ENCODE results near the gene KBTBD2. TPM values are rescaled to one million over a fixed set of nuclear protein-coding genes. Genes with fewer than 3 reads are reported as not detected.

Gene KBTBD2
- total RNA-seq, 1 experiment from 2014 or later: 56.7 TPM

DNA sequence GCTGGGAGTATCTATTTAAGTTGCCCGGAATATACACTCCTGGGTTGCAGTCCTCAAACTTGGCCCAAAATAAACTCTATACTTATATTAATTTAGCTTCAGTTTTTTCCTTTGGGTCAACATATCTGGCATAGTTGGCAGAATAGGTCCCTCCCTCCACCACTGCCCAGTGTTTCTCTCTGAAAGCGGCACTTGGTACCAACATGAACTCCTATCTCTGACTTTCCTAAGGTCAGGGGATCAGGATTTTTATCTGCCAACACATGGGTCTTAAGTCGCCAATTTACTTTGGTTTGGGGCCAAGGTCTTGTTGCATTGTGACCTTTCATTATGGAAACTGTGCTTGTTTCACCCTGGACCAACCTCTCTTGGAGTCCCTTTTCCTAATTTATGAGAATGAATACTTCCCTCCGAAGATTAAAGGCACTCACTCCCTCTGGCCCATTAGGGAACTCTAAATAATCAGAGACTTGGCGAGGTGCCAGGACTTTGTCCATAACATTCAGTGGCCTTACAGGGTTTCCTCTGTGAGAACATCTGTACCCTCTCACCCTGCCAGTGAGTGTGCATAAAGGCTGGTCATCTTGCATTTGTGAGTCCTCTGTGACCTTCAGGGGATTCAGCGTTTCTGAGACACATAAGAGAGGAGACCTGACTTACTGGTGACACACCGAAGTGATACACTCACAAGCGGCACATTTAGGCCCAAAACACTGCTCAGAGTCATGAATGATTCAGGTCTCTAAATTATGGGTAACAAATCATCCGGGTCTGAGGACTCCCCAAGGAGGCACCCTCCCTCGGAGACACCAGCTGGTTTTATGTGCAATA lies 46.0 kb upstream of the KBTBD2 start:
- TF ChIP-seq EZH2 (IDR thresholded peaks at IDR 0.05; ENCODE audit: low read depth): no peak
- TF ChIP-seq CTCF (conservative IDR thresholded peaks at IDR 0.05): no peak
- DNase-seq: peak in 1 of 2 experiments; percentile 15

GRCh38 chr7:32936689-32937088 lies 45.1 kb upstream of the KBTBD2 start:
- H3K4me3 ChIP-seq: no peak overlapping the region
- H4K20me1 ChIP-seq (ENCODE audit: insufficient read depth): peaks cover 5% of the 10 kb centered on the region; the same call in 1 of the 2 replicates
- peak in 1 of 2 experiments; percentile 30 for DNase-seq
- H3F3A ChIP-seq (ENCODE audit: insufficient read depth, low read depth): 0 out of 2 replicates have a peak, but pooled peaks cover 5% of the 10 kb centered on the region
- no peak overlapping the region for H3K4me2 ChIP-seq
- H2AFZ ChIP-seq: no peak overlapping the region
- H3K36me3 ChIP-seq (ENCODE audit: low read depth): no peaks in the 10 kb centered on the region; the same call in 1 of the 2 replicates
- H3K79me2 ChIP-seq (ENCODE audit: low read depth): peaks cover 42% of the 10 kb centered on the region
- no peaks in the 10 kb centered on the region for H3K9me3 ChIP-seq (ENCODE audit: insufficient read depth, low read depth)
- no peaks in the 10 kb centered on the region for H3K9me2 ChIP-seq (ENCODE audit: insufficient read depth)
- BruUV-seq (replicated peaks): no TSS peak
- POLR2A ChIA-PET (ENCODE audit: unreplicated experiment): no interaction called here
- TF ChIP-seq CTCF (conservative IDR thresholded peaks at IDR 0.05) (no peak), EZH2 (IDR thresholded peaks at IDR 0.05; ENCODE audit: low read depth) (no peak)
- H3K4me1 ChIP-seq (replicated peaks; ENCODE audit: insufficient read depth): peaks cover 8% of the 10 kb centered on the region
- H3K27ac ChIP-seq: no peak overlapping the region
- CTCF ChIA-PET: no interaction called here
- H3K27me3 ChIP-seq (ENCODE audit: insufficient read depth, low read depth): no peaks in the 10 kb centered on the region
- intact Hi-C loops (cut with micrococcal nuclease; ENCODE audit: unreplicated experiment): no loop called here

More for the DNA sequence above, 46.0 kb upstream of the KBTBD2 start:
- H4K20me1 ChIP-seq (ENCODE audit: insufficient read depth): peaks cover 5% of the 10 kb centered on the region; the same call in 1 of the 2 replicates
- no peaks in the 10 kb centered on the region for H3K27me3 ChIP-seq (ENCODE audit: insufficient read depth, low read depth)
- no peaks in the 10 kb centered on the region; the same call in 1 of the 2 replicates for H3K36me3 ChIP-seq (ENCODE audit: low read depth)
- H3K4me1 ChIP-seq (replicated peaks; ENCODE audit: insufficient read depth): peaks cover 10% of the 10 kb centered on the region
- no peak overlapping the region for H3K4me2 ChIP-seq
- CTCF ChIA-PET: no interaction called here
- no peak overlapping the region for H3K27ac ChIP-seq
- H3K79me2 ChIP-seq (ENCODE audit: low read depth): peaks cover 48% of the 10 kb centered on the region
- H3K9me3 ChIP-seq (ENCODE audit: insufficient read depth, low read depth): no peaks in the 10 kb centered on the region
- BruUV-seq (replicated peaks): no TSS peak
- no peak overlapping the region for H2AFZ ChIP-seq
- peaks cover 11% of the 10 kb centered on the region for H3F3A ChIP-seq (ENCODE audit: insufficient read depth, low read depth)
- H3K9me2 ChIP-seq (ENCODE audit: insufficient read depth): no peaks in the 10 kb centered on the region
- intact Hi-C loops (cut with micrococcal nuclease; ENCODE audit: unreplicated experiment): no loop called here
- POLR2A ChIA-PET (ENCODE audit: unreplicated experiment): no interaction called here
- no peak overlapping the region for H3K4me3 ChIP-seq

GRCh38 chr7:32935558-32935957 lies 44.0 kb upstream of the KBTBD2 start:
- no peaks in the 10 kb centered on the region for H3K4me1 ChIP-seq (replicated peaks; ENCODE audit: insufficient read depth)
- H3K79me2 ChIP-seq (ENCODE audit: low read depth): peaks cover 32% of the 10 kb centered on the region
- CTCF ChIA-PET: no interaction called here
- H3K27ac ChIP-seq: no peak overlapping the region
- no peaks in the 10 kb centered on the region for H3K27me3 ChIP-seq (ENCODE audit: insufficient read depth, low read depth)
- no peak overlapping the region for H3K4me2 ChIP-seq
- H3K36me3 ChIP-seq (ENCODE audit: low read depth): no peaks in the 10 kb centered on the region; the same call in 1 of the 2 replicates
- H3K9me3 ChIP-seq (ENCODE audit: insufficient read depth, low read depth): no peaks in the 10 kb centered on the region
- no TSS peak for BruUV-seq (replicated peaks)
- H4K20me1 ChIP-seq (ENCODE audit: insufficient read depth): peaks cover 5% of the 10 kb centered on the region; the same call in 1 of the 2 replicates
- DNase-seq: peak in 1 of 2 experiments; percentile 10
- POLR2A ChIA-PET (ENCODE audit: unreplicated experiment): no interaction called here
- H3F3A ChIP-seq (ENCODE audit: insufficient read depth, low read depth): 0 out of 2 replicates have a peak, but pooled peaks cover 5% of the 10 kb centered on the region
- no peak overlapping the region for H3K4me3 ChIP-seq
- H3K9me2 ChIP-seq (ENCODE audit: insufficient read depth): no peaks in the 10 kb centered on the region
- TF ChIP-seq EZH2 (IDR thresholded peaks at IDR 0.05; ENCODE audit: low read depth) (no peak), CTCF (conservative IDR thresholded peaks at IDR 0.05) (no peak)
- no peak overlapping the region for H2AFZ ChIP-seq
- intact Hi-C loops (cut with micrococcal nuclease; ENCODE audit: unreplicated experiment): no loop called here
